Activated CD8-positive, alpha-beta memory T cell treated with anti-CD3 and anti-CD28 coated beads for 24 hours (primary cell): ENCODE data around the gene ADH1A.
"Not testable (repeated sequence)": the region's sequence is repeated elsewhere in the genome, so short reads cannot be mapped to it uniquely, and the experiment has no call there.

Experiments
- DNase-seq: peaks from one replicate; pipeline ENCODE4 v3.0.0-alpha.2; 2020

The ADH1A gene

DNA sequence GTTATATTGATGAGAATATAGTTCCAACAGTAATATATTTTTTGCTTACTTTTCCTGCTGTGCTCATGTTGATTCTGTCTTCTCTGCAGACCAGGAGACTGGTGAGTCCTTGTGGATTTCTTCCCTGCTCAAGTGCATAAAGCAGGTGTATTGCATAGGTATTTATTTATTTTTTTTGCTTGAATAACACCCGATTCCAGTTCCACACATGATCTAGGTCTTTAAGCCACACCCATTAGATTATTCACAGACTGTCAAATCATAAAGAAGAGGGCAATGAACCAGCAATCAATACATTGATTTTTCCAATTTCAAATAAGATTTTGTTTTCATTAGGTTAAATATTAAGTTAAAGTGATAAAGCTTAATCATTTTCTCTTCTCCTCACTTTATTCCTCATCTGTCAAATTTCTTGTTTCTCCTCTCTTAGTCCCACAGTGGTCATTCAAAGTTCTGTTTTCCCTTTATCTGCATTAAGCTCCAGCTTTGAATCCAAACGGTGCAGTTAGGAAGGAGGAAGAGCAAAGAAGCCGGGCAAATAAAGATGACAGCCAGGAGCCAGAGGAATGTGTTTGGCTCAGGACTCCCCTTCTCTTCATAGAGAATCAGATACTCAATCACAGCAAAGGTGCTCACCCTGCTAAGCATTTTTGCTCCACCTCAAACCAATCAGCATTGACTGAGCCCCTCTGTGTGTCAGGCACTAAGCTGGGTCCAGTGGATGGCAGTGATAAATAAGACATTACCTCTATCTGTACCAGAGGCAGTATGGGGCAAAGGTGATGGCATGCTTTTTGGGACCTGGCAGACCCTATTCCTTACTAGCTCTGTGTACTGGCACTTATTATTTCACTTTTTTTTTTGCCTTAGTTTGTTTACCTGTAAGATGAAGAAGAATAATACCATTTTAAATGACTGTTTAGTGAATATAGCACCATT lies at the start of gene ADH1A:
Gene ADH1A (minus strand): TSS at position 138 of the 939 bp plus-strand sequence. CDS start 71 bp downstream, at position 67.
- no peak for DNase-seq

DNA sequence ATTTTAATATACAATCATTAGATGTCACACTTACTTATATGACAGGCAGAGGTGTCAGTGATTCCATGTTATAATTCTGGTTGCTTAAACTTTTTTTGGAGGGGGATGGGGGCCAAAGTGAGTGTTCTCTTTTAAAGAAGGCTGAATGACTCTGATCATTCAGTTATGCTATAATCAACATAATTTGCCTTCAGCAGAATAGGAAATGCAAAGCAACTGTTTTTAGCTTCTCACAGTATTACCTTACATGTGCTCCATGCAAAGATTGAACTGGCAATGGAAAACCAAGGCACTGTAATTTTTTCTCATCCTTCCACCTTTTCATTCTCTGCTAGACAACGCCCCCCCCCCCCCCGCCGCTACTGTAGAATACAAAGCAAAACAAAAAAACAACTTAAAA lies 48.4 kb upstream of the ADH1A start:
- no peak for DNase-seq

DNA sequence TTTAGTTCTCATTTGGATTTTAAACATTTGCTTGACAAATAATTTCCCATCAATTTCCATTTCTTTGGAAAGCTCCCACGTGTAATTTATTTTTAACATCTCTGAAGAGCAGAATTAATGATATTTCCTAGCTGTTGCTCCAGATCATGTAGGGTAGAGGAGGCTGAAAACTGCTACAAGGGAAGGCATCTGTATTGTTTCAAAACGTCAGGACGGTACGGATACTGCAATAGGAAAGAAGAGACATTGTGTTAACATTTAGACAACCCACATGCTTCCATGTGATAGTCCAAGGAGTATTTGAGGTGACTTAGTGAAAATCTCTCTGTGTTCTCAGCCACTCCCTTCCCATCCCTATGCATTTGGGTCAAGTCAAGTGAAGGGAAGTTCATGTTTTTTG lies 45.8 kb upstream of the ADH1A start:
- no peak for DNase-seq

DNA sequence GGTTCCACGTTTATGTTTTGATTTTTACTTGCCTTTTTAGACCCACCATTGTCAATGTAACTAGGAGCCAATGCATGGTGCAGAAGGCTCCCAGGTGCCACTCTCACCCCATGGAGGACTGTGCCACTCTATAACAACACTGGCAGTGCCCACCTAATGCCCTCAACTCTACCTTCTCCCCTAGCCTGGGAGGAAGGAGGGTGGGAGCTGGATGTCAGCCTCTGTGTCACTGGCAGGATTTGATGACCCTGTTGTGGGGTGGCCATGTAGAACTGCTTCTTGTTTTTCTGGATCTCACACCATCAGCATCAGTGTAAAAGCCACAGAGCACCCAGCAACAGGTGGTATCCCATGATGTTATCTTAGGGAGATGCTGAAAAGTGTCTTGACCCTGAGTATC lies 44.1 kb upstream of the ADH1A start:
- DNase-seq, result no peak

DNA sequence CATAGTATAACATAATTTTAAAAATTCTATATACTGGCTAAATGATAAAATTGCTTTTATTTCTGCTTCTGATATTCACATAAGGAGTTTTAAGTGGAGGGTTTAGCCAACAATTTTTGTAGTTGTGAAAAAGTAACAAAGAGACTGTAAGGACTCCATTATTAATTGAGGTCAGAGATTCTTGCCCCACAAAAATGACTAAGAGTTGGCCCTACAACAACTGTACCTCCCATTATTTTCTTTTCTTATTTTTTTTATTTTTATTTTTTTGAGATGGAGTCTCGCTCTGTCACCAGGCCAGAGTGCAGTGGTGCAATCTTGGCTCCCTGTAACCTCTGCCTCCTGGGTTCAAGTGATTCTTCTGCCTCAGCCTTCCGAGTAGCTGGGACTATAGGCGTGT lies 39.9 kb upstream of the ADH1A start:
- no peak for DNase-seq

DNA sequence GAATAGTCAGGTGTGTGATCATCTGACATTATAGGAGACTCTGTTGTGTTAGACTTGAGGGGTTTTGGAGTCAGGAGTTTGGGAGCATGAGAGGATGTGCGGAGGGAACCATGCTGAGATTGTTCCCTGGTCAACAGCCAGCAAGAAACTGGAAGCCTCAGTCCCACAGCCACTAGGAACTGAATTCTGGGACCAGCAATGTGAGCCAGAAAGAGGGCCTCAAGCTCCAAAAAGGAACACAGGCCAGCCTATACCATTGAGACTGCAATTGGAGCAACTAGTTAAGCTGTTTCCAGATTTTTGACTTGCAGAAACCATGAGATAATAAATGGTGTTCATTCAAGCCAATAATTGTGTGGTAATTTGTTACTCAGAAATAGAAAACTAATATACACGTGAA lies 39.1 kb upstream of the ADH1A start:
- DNase-seq, result no peak

DNA sequence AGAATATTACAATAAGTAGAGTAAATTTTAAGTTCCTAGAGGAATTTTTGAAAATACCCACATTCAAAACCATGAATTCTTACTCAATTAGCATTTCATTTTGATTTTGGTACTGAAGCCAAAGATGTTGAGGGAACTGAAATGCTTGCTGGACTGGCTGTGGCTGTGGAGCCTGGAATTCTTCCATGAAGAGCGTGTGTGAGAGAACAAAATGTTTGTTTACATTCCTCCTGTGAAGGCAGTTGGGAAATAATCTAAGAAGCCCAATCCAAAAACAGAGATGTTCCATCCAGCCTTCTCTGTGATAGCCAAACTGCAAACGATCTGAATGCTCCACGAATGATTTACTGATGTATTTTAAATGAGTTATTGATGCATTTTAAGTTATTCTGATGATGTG lies 34.2 kb upstream of the ADH1A start:
- DNase-seq, result no peak

DNA sequence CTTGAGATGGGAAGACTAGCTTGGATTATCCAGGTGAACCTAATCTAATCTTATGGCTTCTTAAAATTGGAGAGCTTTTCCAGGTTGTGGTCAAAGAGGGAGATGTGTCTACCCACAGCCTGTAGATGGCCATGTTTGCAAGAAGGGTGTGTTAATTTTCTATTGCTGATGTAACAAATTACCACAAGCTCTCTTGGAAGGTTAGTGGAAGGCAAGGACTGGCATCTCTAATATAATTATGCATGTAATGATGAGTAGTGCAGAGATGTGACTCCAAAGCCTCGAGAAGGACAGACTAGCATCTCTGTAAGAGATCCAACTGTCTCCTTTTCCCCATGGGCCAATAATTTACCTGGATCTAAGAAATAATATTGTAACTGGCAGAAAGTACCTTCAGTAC lies 33.6 kb upstream of the ADH1A start:
- DNase-seq, result no peak

DNA sequence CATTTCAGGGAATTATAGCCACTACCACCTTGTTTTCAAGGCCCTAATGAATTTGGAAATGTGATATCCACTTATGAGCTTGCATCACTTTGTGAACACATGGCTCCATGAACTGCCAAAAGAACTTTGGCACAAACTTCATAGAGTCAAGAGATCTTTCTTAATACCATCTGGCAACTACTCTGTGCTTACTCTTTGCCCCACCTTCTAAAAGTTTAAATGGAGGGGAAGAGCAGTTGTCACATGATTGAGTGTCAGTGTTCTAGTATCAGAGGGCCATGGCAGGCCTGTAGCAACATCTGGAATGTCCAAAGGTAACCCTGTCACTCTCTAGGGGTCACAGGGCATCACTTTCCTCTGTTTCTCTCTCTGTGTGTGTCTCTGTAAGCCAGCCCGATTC lies 33.0 kb upstream of the ADH1A start:
- no peak for DNase-seq

DNA sequence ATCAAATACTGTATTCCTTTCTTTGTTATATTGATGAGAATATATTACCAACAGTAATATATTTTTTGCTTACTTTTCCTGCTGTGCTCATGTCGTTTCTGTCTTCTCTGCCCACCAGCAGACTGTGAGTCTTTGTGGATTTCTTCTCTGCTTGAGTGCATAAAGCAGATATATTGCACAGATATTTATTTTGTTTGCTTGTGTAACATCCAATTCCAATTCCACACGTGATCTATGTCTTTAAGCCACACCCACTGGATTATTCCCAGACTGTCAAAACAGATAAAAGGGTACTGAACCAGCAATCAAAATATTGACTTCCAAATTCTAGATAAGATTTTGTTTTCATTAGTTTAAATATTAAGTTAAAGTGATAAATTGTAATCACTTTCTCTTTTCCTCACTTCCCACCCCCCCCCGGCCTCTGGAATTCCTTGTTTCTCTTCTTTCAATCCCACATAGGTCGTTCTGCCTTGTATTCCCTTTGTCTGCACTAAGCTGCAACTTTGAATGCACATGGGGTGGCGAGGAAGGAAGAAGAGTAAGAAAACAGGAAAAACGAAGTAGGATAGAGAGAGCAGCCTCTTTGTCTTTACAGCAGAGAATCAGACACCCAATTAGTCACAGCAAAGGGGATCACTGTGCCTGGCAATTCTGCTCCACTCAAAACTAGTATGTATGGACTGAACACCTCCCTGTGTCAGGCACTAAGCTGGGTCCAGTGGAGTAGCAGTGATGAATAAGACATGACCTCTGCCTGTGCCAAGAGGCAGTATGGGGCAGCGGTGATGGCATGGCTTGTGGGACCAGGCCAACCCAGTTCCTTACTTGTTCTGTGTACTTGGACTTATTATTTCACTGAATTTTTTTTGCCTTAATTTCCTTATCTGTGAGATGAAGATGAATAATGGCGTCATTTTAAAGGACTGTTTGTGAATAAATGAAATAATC lies 30.7 kb upstream of the ADH1A start, which contains the start of gene ADH1B:
Gene ADH1B (minus strand): TSS at position 161 of the 951 bp plus-strand sequence. CDS start 70 bp downstream, at position 91.
- no peak for DNase-seq

DNA sequence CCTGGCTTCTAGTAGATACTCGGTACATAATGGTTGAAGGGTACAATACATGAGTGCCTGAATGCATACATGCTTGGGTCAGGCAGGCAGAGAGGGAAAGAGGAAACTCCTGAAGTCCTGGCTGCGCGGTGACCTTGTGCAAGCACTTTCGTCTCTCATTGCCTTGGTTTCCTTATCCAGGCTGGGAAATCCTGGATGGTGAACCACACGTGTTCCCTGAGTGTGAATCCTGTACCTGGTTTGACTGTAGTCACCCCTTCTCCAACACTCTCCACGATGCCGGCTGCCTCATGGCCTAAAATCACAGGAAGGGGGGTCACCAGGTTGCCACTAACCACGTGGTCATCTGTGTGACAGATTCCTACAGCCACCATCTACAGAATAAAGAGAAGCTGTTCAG lies 27.0 kb upstream of the ADH1A start:
- not testable (repeated sequence) for DNase-seq

DNA sequence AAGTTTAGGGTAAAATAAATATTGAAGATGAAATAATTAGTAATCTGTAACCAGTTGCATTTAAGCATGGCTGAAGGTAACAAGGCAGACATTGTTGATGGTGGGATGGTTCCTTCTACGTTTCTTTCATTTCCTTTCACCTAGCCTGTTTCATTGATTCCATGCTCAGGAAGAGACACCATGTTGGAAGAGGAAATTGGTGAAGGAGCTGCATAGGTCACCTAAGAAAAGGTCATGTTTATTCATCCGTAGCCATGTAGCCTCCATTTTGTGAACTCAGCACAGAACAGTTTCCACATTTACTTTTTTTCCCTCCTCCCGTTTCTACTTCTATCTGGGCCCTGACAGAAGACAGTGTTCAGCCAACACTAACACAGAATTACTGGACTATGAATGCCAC lies 26.6 kb upstream of the ADH1A start:
- DNase-seq, result no peak

DNA sequence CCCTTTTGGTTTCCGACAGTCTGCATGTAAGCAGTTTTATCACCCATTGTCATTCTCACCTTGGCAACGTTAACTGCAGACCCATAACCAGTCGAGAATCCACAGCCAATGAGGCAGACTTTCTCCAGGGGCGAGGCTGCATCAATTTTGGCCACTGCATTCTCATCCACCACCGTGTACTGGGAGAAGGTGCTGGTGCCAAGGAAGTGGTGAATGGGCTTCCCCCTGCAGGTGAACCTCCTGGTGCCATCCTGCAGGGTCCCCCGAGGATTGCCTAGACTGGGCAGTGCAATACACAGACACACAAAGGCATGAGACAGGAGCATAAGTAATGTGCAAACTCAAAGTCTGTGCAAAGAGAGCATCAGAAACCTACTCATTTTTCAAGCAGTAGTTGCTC lies 25.1 kb upstream of the ADH1A start:
- DNase-seq, result no peak

DNA sequence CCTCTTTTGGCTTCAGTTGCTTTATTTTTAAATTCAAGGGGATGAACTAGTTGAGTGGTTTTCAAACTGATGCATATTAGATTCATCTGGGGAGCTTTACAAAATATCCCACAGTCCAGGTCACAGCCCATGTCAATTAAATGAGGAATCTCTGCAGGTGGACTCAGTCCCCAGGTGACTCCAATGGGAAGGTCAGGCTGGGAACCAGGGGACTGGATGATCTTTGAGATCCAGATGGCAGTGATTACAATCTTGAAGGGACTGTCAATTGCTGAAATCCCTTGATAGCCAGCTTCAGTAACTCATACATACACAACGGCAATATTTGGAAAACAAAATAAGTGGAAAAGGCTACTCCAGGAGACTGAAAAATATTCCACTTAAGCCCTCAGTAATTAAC lies 23.4 kb upstream of the ADH1A start:
- DNase-seq, result no peak

DNA sequence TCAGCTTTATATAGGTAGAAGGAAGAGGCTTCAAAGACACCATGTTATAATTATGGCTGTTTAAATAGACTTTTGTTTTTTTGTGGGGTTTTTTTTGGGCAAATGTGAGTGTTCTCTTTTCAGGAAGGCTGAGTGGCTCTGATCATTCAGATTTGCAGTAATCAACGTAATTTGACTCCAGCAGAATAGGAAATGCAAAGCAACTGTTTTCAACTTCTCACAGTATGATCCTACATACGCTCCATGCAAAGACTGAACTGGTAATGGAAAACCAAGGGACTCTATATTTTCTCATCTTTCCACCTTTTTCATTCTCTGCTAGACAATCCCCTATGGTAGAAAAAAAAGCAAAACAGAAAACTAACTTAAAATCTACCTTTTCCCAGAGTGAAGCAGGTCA lies 19.6 kb upstream of the ADH1A start:
- DNase-seq, result no peak

DNA sequence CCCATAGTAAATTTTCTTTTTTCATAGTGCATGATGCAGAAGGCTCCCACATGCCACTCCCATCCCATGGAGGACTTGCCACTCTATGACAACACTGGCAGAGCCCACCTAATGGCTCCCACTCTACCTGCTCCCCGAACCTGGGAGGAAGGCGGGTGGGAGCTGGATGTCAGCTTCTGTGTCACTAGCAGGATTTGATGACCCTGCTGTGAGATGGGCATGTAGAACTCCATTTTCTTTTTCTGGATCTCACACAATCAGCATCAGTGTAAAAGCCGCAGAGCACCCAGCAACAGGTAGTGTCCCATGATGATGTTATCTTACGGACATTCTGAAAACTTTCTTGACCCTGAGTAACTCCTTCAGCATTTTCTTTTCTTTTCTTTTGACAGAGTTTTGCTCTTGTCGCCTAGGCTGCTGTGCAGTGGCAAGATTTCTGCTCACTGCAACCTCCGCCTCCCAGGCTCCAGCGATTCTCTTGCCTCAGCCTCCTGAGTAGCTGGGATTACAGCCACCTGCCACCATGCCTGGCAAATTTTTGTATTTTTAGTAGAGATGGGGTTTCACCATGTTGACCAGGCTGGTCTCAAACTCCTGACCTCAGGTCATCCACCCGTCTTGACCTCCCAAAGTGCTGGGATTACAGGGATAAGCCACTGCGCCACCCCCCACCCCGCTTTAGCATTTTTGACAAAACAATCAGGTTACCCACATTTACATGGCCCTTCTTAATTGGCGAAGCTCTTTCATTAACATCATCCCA lies 15.0 kb upstream of the ADH1A start:
- no peak for DNase-seq

DNA sequence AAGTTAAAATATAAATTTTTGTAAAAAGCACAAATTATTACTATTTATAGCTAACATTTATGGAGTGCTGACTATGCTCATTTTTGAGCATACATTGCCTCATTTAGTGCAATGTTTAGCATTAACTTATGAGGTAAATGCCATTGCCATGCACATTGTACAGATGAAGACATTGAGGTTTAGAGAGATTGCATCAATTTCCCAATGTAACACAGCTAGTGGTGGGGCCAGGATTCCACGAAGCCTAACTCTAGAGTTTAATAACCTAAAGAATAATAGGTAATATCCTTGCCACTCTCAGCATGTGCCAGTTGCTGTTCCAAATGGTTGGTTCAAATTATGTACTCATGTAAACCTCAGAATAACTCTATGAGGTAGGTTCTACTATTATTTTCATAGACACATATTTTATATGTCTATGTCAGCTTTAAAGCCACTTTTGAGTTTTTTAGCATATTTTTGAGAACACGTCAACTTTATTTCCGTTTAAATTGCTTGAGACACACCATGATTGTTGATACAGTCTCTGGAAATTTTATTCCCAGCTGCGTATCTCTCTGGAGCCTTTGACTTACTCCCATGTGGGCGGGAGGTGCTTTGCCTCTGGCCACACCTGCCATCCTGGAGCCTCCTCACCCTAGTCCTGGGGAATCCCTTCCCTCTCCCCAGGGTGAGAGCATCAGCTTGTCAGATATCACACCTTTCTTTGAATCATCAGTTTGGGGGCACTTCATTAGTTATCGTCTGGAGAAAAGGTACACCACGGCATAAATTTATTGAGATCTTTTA lies 10.8 kb upstream of the ADH1A start:
- no peak for DNase-seq

DNA sequence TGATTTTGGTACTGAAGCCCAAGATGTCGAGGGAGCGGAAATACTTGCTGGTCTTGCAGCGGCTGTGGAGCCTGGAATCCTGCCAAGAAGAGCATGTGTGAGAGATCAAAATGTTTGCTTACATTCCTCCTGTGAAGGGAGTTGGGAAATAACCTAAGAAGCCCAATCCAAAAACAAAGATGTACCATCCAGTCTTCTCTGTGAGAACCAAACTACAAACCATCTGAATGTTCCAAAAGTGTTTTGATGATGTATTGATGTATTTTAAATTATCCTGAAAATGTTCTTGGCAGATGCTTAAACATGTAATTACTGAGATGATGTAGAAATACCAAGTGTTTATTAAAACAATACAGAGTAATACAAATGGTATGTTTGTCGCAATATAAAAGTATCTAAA lies 10.1 kb upstream of the ADH1A start:
- no peak for DNase-seq

DNA sequence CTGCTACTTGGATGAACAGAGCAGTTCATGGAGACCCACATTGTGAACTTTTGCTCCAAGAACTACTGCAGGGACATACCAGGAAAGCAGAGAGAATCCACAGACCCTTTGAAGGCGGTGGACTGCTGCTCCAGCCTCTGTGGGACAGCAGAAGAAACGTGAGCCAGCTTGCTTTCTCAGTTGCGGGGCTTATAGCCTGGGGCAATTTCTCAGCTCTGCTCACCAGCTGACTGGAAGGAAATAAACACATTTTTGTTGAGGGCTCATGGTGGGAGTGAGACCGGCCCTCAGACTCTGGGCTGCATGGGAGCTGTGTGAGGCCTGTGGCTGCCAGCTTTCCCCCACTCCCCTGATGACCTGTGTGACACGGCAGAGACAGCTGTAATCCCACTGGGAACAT lies 2.6 kb upstream of the ADH1A start:
- no peak for DNase-seq

DNA sequence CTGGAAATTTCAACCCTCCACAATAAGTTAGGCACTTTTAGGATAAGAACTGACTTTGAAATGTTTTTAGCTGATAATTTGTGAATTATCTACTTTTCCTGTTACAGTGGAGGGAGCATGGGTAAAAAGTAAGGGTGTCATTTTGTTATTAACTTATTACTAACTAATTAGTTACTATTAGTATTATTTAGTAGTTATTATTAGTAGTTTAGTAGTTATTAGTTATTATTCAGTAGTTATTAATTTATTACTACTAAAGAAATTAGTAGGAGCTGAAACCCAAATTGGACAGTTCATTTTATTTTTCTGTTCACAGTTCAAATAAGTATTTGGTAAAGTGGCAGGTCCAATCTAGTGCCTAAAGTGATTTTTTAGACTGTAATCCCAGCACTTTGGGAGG lies 5.4 kb downstream of the ADH1A start:
- no peak for DNase-seq

DNA sequence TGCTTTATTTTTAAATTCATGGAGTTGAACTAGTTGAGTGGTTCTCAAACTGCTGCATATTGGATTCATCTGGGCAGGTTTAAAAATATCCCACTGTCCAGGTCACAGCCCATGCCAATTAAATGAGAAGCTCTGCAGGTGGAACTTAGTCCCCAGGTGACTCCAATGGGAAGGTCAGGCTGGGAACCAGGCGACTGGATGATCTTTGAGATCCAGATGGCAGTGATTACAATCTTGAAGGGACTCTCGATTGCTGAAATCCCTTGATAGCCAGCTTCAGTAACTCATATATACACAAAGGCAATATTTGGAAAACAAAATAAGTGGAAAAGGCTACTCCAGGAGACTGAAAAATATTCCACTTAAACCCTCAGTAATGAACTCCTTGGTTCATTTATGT lies 8.1 kb downstream of the ADH1A start:
- DNase-seq, result no peak

DNA sequence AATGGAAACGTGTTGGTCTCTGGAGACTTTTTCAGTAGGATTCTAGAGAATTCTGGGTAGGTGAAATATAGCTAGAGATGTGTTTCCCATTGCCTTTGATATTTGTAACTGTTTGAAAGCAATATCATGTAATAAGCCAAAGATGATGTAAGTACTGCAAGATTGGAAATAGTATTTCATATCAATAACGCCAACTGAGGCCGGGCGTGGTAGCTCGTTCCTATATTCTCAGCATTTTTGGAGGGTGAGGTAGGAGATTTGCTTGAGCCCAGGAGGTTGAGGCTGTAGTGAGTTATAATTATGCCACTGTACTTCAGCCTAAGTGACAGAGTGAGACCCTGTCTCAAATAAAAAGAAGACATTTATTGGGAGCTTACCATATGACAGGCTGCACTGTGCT lies 9.5 kb downstream of the ADH1A start:
- DNase-seq, result no peak
